Measurements from ENCODE around the gene PREX1.

- TF ChIP-seq, protein P1, sequence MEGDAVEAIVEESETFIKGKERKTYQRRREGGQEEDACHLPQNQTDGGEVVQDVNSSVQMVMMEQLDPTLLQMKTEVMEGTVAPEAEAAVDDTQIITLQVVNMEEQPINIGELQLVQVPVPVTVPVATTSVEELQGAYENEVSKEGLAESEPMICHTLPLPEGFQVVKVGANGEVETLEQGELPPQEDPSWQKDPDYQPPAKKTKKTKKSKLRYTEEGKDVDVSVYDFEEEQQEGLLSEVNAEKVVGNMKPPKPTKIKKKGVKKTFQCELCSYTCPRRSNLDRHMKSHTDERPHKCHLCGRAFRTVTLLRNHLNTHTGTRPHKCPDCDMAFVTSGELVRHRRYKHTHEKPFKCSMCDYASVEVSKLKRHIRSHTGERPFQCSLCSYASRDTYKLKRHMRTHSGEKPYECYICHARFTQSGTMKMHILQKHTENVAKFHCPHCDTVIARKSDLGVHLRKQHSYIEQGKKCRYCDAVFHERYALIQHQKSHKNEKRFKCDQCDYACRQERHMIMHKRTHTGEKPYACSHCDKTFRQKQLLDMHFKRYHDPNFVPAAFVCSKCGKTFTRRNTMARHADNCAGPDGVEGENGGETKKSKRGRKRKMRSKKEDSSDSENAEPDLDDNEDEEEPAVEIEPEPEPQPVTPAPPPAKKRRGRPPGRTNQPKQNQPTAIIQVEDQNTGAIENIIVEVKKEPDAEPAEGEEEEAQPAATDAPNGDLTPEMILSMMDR (IDR thresholded peaks at IDR 0.05; ENCODE audit: low read depth, low read length), result no peak
- TF ChIP-seq POLR2A (IDR thresholded peaks at IDR 0.05; ENCODE audit: extremely low read depth, insufficient read length), result no peak
- no peak for TF ChIP-seq MYC (IDR thresholded peaks at IDR 0.05; ENCODE audit: low read depth, low read length)
Observed at GRCh38 chr20:48651271-48651670, 176.5 kb downstream of the PREX1 start.
